ENCODE results near the gene INVS. TPM values are rescaled to one million over a fixed set of nuclear protein-coding genes. Genes with fewer than 3 reads are reported as not detected.

The INVS gene
- total and polyA plus RNA-seq, 2 of the 13 experiments (the other 11 are each of a cell fraction or from before 2014, with no cell fraction given), result 11.3 to 16.3 TPM

- H3K27me3 ChIP-seq (ENCODE audit: control insufficient read depth in 1 of 2, insufficient read depth in 2 of 2, low read length in 2 of 2), result no peaks in the 10 kb centered on the region
- TF ChIP-seq ZNF577 (CRISPR knock-in tag; IDR thresholded peaks at IDR 0.05; ENCODE audit: borderline replicate concordance, low read depth), result no peak
- TF ChIP-seq KLF16 (CRISPR knock-in tag; IDR thresholded peaks at IDR 0.05), result no peak
- no peak for TF ChIP-seq TCF7L2 (IDR thresholded peaks at IDR 0.05; ENCODE audit: low read depth, low read length)
- no peak for TF ChIP-seq TEAD2 (CRISPR knock-in tag; IDR thresholded peaks at IDR 0.05)
- TF ChIP-seq, protein P1, sequence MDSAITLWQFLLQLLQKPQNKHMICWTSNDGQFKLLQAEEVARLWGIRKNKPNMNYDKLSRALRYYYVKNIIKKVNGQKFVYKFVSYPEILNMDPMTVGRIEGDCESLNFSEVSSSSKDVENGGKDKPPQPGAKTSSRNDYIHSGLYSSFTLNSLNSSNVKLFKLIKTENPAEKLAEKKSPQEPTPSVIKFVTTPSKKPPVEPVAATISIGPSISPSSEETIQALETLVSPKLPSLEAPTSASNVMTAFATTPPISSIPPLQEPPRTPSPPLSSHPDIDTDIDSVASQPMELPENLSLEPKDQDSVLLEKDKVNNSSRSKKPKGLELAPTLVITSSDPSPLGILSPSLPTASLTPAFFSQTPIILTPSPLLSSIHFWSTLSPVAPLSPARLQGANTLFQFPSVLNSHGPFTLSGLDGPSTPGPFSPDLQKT (CRISPR knock-in tag; IDR thresholded peaks at IDR 0.05; ENCODE audit: borderline replicate concordance), result no peak
- no peak for TF ChIP-seq RAD21 (CRISPR knock-in tag; IDR thresholded peaks at IDR 0.05)
- no peak for TF ChIP-seq SRSF4 (IDR thresholded peaks at IDR 0.05; ENCODE audit: low read depth, low read length, poor library complexity, severe bottlenecking)
- TF ChIP-seq ZSCAN25 (CRISPR knock-in tag; IDR thresholded peaks at IDR 0.05), result no peak
- no peak for TF ChIP-seq KLF6 (CRISPR knock-in tag; IDR thresholded peaks at IDR 0.05)
- TF ChIP-seq PLRG1 (conservative IDR thresholded peaks at IDR 0.05), result no peak
- TF ChIP-seq, protein P2, sequence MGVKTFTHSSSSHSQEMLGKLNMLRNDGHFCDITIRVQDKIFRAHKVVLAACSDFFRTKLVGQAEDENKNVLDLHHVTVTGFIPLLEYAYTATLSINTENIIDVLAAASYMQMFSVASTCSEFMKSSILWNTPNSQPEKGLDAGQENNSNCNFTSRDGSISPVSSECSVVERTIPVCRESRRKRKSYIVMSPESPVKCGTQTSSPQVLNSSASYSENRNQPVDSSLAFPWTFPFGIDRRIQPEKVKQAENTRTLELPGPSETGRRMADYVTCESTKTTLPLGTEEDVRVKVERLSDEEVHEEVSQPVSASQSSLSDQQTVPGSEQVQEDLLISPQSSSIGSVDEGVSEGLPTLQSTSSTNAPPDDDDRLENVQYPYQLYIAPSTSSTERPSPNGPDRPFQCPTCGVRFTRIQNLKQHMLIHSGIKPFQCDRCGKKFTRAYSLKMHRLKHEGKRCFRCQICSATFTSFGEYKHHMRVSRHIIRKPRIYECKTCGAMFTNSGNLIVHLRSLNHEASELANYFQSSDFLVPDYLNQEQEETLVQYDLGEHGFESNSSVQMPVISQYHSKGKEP (CRISPR knock-in tag; IDR thresholded peaks at IDR 0.05), result no peak
- TF ChIP-seq, protein P3, sequence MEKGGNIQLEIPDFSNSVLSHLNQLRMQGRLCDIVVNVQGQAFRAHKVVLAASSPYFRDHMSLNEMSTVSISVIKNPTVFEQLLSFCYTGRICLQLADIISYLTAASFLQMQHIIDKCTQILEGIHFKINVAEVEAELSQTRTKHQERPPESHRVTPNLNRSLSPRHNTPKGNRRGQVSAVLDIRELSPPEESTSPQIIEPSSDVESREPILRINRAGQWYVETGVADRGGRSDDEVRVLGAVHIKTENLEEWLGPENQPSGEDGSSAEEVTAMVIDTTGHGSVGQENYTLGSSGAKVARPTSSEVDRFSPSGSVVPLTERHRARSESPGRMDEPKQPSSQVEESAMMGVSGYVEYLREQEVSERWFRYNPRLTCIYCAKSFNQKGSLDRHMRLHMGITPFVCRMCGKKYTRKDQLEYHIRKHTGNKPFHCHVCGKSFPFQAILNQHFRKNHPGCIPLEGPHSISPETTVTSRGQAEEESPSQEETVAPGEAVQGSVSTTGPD (CRISPR knock-in tag; IDR thresholded peaks at IDR 0.05), result no peak
- no peak for TF ChIP-seq ZBTB2 (CRISPR knock-in tag; IDR thresholded peaks at IDR 0.05; ENCODE audit: low read depth)
- no peak for TF ChIP-seq GPN1 (CRISPR knock-in tag; IDR thresholded peaks at IDR 0.05; ENCODE audit: borderline replicate concordance)
- no peak for TF ChIP-seq MZF1 (CRISPR knock-in tag; IDR thresholded peaks at IDR 0.05; ENCODE audit: borderline replicate concordance)
Measured at GRCh38 chr9:100229136-100229535, 130.1 kb downstream of the INVS start.

More at GRCh38 chr9:100229136-100229535, 130.1 kb downstream of the INVS start:
- no peak overlapping the region for H3K4me2 ChIP-seq (ENCODE audit: low read depth, low read length)
- BruUV-seq (replicated peaks), result no TSS peak
- H4K20me1 ChIP-seq (ENCODE audit: insufficient read depth, low read length), result no peaks in the 10 kb centered on the region; the same call in 1 of the 2 replicates
- H3K4me1 ChIP-seq (ENCODE audit: insufficient read depth, low read length), result no peaks in the 10 kb centered on the region
- H3K27ac ChIP-seq (ENCODE audit: extremely low read length, insufficient read depth, low read length), result no peak overlapping the region
- H3K36me3 ChIP-seq (replicated peaks in 1 of 2; ENCODE audit: control insufficient read depth in 1 of 2, insufficient read depth in 2 of 2, low read length in 2 of 2), result peaks cover 0 to 14% of the 10 kb centered on the region in 2 experiments; a peak in 3 of 5 replicates
- no peak overlapping the region for H2AFZ ChIP-seq (ENCODE audit: low read length)
- no peaks in the 10 kb centered on the region for H3K9me3 ChIP-seq (ENCODE audit: low read length)
- DNase-seq (ENCODE audit: low spot score) (no peak), ATAC-seq (no peak), FAIRE-seq (no peak)
- WGBS (ENCODE audit: low lambda C conversion rate), result 84% methylated on average over 2 of the region's 2 CpGs
- no peak overlapping the region for H3K9ac ChIP-seq (ENCODE audit: insufficient read depth, low read depth, low read length)
- intact Hi-C loops (cut with micrococcal nuclease; ENCODE audit: unreplicated experiment), result no loop called here
- no peak overlapping the region for H3K4me3 ChIP-seq (replicated peaks in 1 of 3; ENCODE audit: insufficient read depth in 1 of 3, low read depth in 2 of 3, low read length in 3 of 3)
- CTCF ChIA-PET (ENCODE audit: low intra/inter-chr PET ratio, low total read pairs), result no interaction called here
- in situ Hi-C loops (cut with HindIII; ENCODE audit: extremely low pct_ligation_motif_present, low pct_unique_long_range_greater_than_20kb), result no loop called here
- H3K79me2 ChIP-seq (ENCODE audit: insufficient read depth, low read length), result no peaks in the 10 kb centered on the region
- POLR2A ChIA-PET, result no interaction called here

Measured in HepG2 (cell line).